Endothelial cell of umbilical vein (primary cell): ENCODE measurements around the gene PRKAA1. TPM values are rescaled to one million over a fixed set of nuclear protein-coding genes. Genes with fewer than 3 reads are reported as not detected.
"Not testable (repeated sequence)": the region's sequence is repeated elsewhere in the genome, so short reads cannot be mapped to it uniquely, and the experiment has no call there.

ENCODE experiments used
- BruUV-seq: library from RNA; stranded (reverse); fragments of 400-500 nt; replicated peaks from 2 replicates; lab custom pipeline; 2021; lab: Mats Ljungman, UMichigan
- CTCF ChIA-PET: fragments of 300-600, 350-600 bp; sonication (Branson Sonifier 250); formaldehyde crosslinking; loops from one replicate; lab custom pipeline; 2021; ENCODE audit warnings: antibody characterized with exemption, inconsistent platforms; lab: Charles Lee
- POLR2A ChIA-PET: fragments of 300-600, 350-600 bp; sonication (Branson Sonifier 250); formaldehyde crosslinking; loops from one replicate; lab custom pipeline; 2021; ENCODE audit warnings: antibody characterized with exemption, inconsistent platforms; lab: Charles Lee
- DNase-seq: peaks from one replicate; pipeline ENCODE4 v3.0.0-alpha.2; 2011; ENCODE audit warnings: low read depth, low spot score
- FAIRE-seq: peaks from 2 replicates; lab custom pipeline; 2011; peaks lifted over from hg19 to GRCh38; lab: Jason Lieb, UNC
- H2AFZ ChIP-seq: 2 replicates; pipeline ENCODE4 v1.6.0; 2012; ENCODE audit warnings: low read depth, low read length, control low read depth, inconsistent platforms
- H3K27ac ChIP-seq: 2 replicates; pipeline ENCODE4 v1.5.1; 2011; ENCODE audit warnings: low read depth, mild to moderate bottlenecking, control low read depth, low read length, moderate library complexity; ENCODE audit not compliant: insufficient read depth
- H3K27me3 ChIP-seq, 2 experiments: 2 replicates each; pipeline versions ENCODE4 v1.6.0 to v1.6.1; 2011; ENCODE audit warnings: low read length in 2 of 2, mixed read lengths in 1 of 2; ENCODE audit not compliant: control insufficient read depth in 2 of 2, insufficient read depth in 2 of 2
- H3K36me3 ChIP-seq, 2 experiments: 2 replicates in 1 of 2; 3 replicates in 1 of 2; pipeline ENCODE4 v1.5.1; 2011; ENCODE audit warnings: low read length in 2 of 2, mild to moderate bottlenecking in 1 of 2, moderate library complexity in 1 of 2; ENCODE audit not compliant: control insufficient read depth in 2 of 2, insufficient read depth in 2 of 2; ENCODE audit errors: extremely low read depth in 1 of 2
- H3K4me1 ChIP-seq: 3 replicates; pipeline ENCODE4 v1.5.1; 2011; ENCODE audit warnings: mild to moderate bottlenecking, low read length; ENCODE audit not compliant: control insufficient read depth, insufficient read depth; ENCODE audit errors: extremely low read depth
- H3K4me2 ChIP-seq: 2 replicates; pipeline ENCODE4 v1.6.1; 2011; ENCODE audit warnings: low read length, control low read depth, mixed read lengths; ENCODE audit not compliant: insufficient read depth
- H3K4me3 ChIP-seq, 3 experiments: fragments of 200-600 bp in 1 of 3; sonication (generic), shearing (Covaris generic) in 1 of 3; replicated peaks in 1 of 3; 2 replicates each; pipeline ENCODE4 v1.5.1; 2011 to 2016; ENCODE audit warnings: control low read depth in 3 of 3, low read length in 3 of 3, mild to moderate bottlenecking in 2 of 3, inconsistent platforms in 1 of 3, low read depth in 1 of 3, moderate library complexity in 1 of 3; ENCODE audit not compliant: insufficient read depth in 1 of 3
- H3K79me2 ChIP-seq: 2 replicates; pipeline ENCODE4 v1.6.0; 2012; ENCODE audit warnings: low read length, inconsistent platforms; ENCODE audit not compliant: control insufficient read depth, insufficient read depth
- H3K9ac ChIP-seq: replicated peaks from 2 replicates; pipeline ENCODE3; 2011; ENCODE audit warnings: low read length, control low read depth; ENCODE audit not compliant: insufficient read depth; ENCODE audit errors: extremely low read depth
- H3K9me1 ChIP-seq: replicated peaks from 3 replicates; pipeline ENCODE4 v1.6.0; 2011; ENCODE audit warnings: mild to moderate bottlenecking, low read length; ENCODE audit not compliant: control insufficient read depth, insufficient read depth; ENCODE audit errors: extremely low read depth
- H3K9me3 ChIP-seq: replicated peaks from 2 replicates; pipeline ENCODE4 v1.5.1; 2012; ENCODE audit warnings: low read length, inconsistent platforms; ENCODE audit not compliant: control insufficient read depth, insufficient read depth
- H4K20me1 ChIP-seq: replicated peaks from 2 replicates; pipeline ENCODE3; 2011; ENCODE audit warnings: mild to moderate bottlenecking, low read length; ENCODE audit not compliant: control insufficient read depth, insufficient read depth; ENCODE audit errors: extremely low read depth
- dilution Hi-C: fragments of 300-500 bp; cut with MboI; formaldehyde crosslinking; loops from one replicate; pipeline ENCODE4 v1.15.0; 2019; ENCODE audit warnings: low sequenced_read_pairs; ENCODE audit not compliant: extremely low pct_ligation_motif_present
- intact Hi-C: fragments of 100-400 bp; cut with micrococcal nuclease; formaldehyde crosslinking; loops from one replicate; pipeline ENCODE4 v1.10.0; 2022
- polyA plus RNA-seq, 4 experiments: library from polyadenylated mRNA; depleted of rRNA in 3 of 4; stranded (reverse) in 3 of 4; unstranded in 1 of 4; fragments of >200 nt; gene quantifications; 2 replicates each; pipeline versions ENCODE4 v1.2.1 to v1.2.3, GENCODE V29; 2011 to 2012; ENCODE audit warnings: missing spikeins in 1 of 4
- total RNA-seq: library from RNA; stranded (reverse); gene quantifications from 2 replicates; pipeline ENCODE4 v1.2.3, GENCODE V29; 2021

The PRKAA1 gene
- total and polyA plus RNA-seq, 2 donors (not counting 3 experiments of a cell fraction or from before 2014, with no cell fraction given) = 37.0 to 83.5 TPM

DNA sequence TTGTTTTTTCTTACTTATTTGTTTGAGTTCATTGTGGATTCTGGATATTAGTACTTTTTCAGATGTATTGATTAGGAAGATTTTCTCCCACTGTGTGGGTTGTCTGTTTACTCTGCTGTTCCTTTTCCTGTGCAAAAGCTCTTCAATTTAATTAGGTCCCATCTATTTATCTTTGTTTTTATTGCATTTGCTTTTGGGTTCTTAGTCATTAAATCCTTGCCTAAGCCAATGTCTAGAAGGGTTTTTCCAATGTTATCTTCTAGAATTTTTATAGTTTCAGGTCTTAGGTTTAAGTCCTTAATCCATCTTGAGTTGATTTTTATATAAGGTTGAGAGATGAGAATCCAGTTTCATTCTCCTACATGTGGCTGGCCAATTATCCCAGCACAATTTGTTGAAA is 3.8 kb downstream of the PRKAA1 start:
- H3K9me1 ChIP-seq, H3K9me3 ChIP-seq, intact Hi-C loops, H3K27me3 ChIP-seq, dilution Hi-C loops, BruUV-seq, CTCF ChIA-PET, H2AFZ ChIP-seq, POLR2A ChIA-PET, H3K36me3 ChIP-seq, FAIRE-seq, H3K4me3 ChIP-seq, DNase-seq, H3K9ac ChIP-seq, H3K27ac ChIP-seq, H3K4me2 ChIP-seq: not testable (repeated sequence)
- peaks cover 19% of the 10 kb centered on the region for H3K4me1 ChIP-seq
- H3K79me2 ChIP-seq = peaks cover 82% of the 10 kb centered on the region
- peaks cover 11% of the 10 kb centered on the region for H4K20me1 ChIP-seq

GRCh38 chr5:40792691-40793090 is 5.5 kb downstream of the PRKAA1 start:
- H3K4me2 ChIP-seq, H3K9me1 ChIP-seq, DNase-seq, POLR2A ChIA-PET, H3K4me3 ChIP-seq, dilution Hi-C loops, H3K36me3 ChIP-seq, intact Hi-C loops, H3K27ac ChIP-seq, H2AFZ ChIP-seq, H3K9me3 ChIP-seq, H3K9ac ChIP-seq, CTCF ChIA-PET, BruUV-seq, H3K27me3 ChIP-seq, FAIRE-seq: not testable (repeated sequence)
- Histone ChIP-seq H3K79me2 (peaks cover 99% of the 10 kb centered on the region), H4K20me1 (peaks cover 15% of the 10 kb centered on the region), H3K4me1 (peaks cover 12% of the 10 kb centered on the region)
